Tibial nerve (tissue), 4 donors: ENCODE data around the gene CNOT6. TPM values are rescaled to one million over a fixed set of nuclear protein-coding genes. Genes with fewer than 3 reads are reported as not detected.

Source experiments
- DNase-seq, 2 donors: peaks; one replicate each; pipeline ENCODE4 v3.0.0-alpha.2; 2019; ENCODE audit warnings: low spot score in 2 of 2
- H3K27ac ChIP-seq, 4 donors: fragments of 200-600 bp; sonication (generic) in 3 of 4; one replicate each; pipeline ENCODE4 v1.5.1; 2017 to 2019; ENCODE audit warnings: mild to moderate bottlenecking in 1 of 4
- H3K27me3 ChIP-seq, 2 donors: fragments of 200-600 bp; sonication (generic) in 1 of 2; one replicate each; pipeline versions ENCODE4 v1.5.1 to v1.6.0; 2017 to 2019
- H3K36me3 ChIP-seq, 3 donors: fragments of 200-600 bp; sonication (generic); one replicate each; pipeline ENCODE4 v1.5.1; 2018 to 2019
- H3K4me1 ChIP-seq, 4 donors: fragments of 200-600 bp; sonication (generic) in 3 of 4; one replicate each; pipeline ENCODE4 v1.5.1; 2017 to 2019
- H3K4me3 ChIP-seq, 4 donors: fragments of 200-600 bp; sonication (generic) in 3 of 4; one replicate each; pipeline ENCODE4 v1.5.1; 2017 to 2019; ENCODE audit warnings: mild to moderate bottlenecking in 1 of 4, moderate library complexity in 1 of 4
- H3K9me3 ChIP-seq, 4 donors: fragments of 200-600 bp; sonication (generic) in 3 of 4; one replicate each; pipeline ENCODE4 v1.5.1; 2017 to 2019
- CTCF ChIP-seq, 5 experiments: fragments of 200-600 bp in 3 of 5; fragments of 450-650 bp in 2 of 5; sonication (generic) in 3 of 5; IDR thresholded peaks; one replicate each; pipeline ENCODE4 v1.5.1; 2016 to 2019; ENCODE audit warnings: antibody characterized with exemption in 5 of 5, mild to moderate bottlenecking in 3 of 5, moderate library complexity in 2 of 5
- EP300 ChIP-seq, 2 donors: sonication (generic); formaldehyde crosslinking; IDR thresholded peaks; one replicate each; pipeline ENCODE4 v1.6.1; 2017; ENCODE audit warnings: antibody characterized with exemption in 2 of 2, mild to moderate bottlenecking in 1 of 2
- POLR2A ChIP-seq, 2 donors: fragments of 450-650 bp; IDR thresholded peaks; one replicate each; pipeline ENCODE4 v1.6.1; 2017; ENCODE audit warnings: antibody characterized with exemption in 2 of 2, mild to moderate bottlenecking in 2 of 2, moderate library complexity in 2 of 2
- WGBS, 2 donors: methylation state at CpG; one replicate each; pipeline ENCODE4 v1.1.5; 2018; 5-methylcytosine and 5-hydroxymethylcytosine counted together
- total RNA-seq, 4 donors: library from RNA; depleted of rRNA; stranded (reverse); fragments of >200 nt; gene quantifications; one replicate each; pipeline ENCODE4 v1.1.0, GENCODE V29; 2016

Gene CNOT6
- total RNA-seq, 4 donors from 2014 or later, result 14.0 to 18.0 (median 15.5) TPM

GRCh38 chr5:180592176-180592575 is 98.0 kb downstream of the CNOT6 start:
- Histone ChIP-seq H3K27ac (no peak overlapping the region), H3K27me3 (peaks cover 0 to 50% of the 10 kb centered on the region in 2 donors), H3K4me3 (no peak overlapping the region), H3K4me1 (peaks cover 0 to 22% (median 2%) of the 10 kb centered on the region in 4 donors), H3K9me3 (no peaks in the 10 kb centered on the region), H3K36me3 (no peaks in the 10 kb centered on the region)
- TF ChIP-seq EP300 (IDR thresholded peaks at IDR 0.05) (no peak), POLR2A (IDR thresholded peaks at IDR 0.05) (no peak), CTCF (IDR thresholded peaks at IDR 0.05) (no peak)
- no peak for DNase-seq
- WGBS, 2 donors, result 77 to 80% methylated on average over 10 of the region's 10 CpGs

- H3K9me3 ChIP-seq, result no peaks in the 10 kb centered on the region
- peaks cover 0 to 22% (median 2%) of the 10 kb centered on the region in 4 donors for H3K4me1 ChIP-seq
- DNase-seq, result no peak
- peaks cover 0 to 46% of the 10 kb centered on the region in 2 donors for H3K27me3 ChIP-seq
- no peaks in the 10 kb centered on the region for H3K36me3 ChIP-seq
- TF ChIP-seq CTCF (IDR thresholded peaks at IDR 0.05), result no peak
- no peak for TF ChIP-seq POLR2A (IDR thresholded peaks at IDR 0.05)
- TF ChIP-seq EP300 (IDR thresholded peaks at IDR 0.05), result no peak
- 86 to 91% methylated on average over 17 to 19 of the region's 19 CpGs for WGBS, 2 donors
- H3K27ac ChIP-seq, result no peak overlapping the region
- H3K4me3 ChIP-seq, result no peak overlapping the region
These were observed 99.4 kb downstream of the CNOT6 start for GRCh38 chr5:180593446-180594206.

DNA sequence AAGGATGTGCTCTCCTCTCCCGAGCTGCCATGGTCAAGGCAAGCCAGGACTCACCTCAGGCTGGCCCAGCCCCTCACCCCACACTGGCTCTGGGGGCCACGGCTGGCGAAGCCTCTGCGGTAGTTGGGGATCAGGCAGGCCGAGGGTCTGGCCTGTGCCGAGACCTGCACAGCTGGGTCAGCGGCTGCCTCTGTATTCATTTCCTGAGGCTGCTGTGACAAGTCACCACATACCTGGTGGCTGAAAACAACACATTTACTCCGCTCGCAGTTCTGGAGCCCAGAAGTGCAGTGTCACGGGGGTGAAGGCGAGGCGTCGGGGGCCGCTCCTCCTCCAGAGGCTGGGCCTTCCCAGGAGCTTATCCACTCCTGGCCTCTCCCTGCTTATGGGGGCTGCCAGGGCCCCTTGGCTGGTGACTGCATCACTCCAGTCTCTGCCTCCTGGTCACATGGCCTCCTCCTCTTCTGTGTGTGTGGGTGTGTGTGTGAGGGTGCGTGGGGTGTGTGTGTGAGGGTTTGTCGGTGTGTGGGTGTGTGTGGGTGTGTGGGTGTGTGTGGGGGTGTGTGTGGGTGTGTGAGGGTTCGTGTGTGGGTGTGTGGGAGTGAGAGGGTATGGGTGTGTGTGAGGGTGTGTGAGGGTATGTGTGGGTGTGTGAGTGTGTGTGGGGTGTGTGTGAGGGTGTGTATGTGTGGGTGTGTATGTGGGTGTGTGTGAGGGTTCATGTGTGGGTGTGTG is 100.3 kb downstream of the CNOT6 start:
- H3K36me3 ChIP-seq, result no peaks in the 10 kb centered on the region
- H3K27ac ChIP-seq, result no peak overlapping the region
- no peak overlapping the region for H3K4me3 ChIP-seq
- peaks cover 0 to 38% of the 10 kb centered on the region in 2 donors for H3K27me3 ChIP-seq
- WGBS, 2 donors, result 61 to 81% methylated on average over 10 to 14 of the region's 17 CpGs
- H3K9me3 ChIP-seq, result no peaks in the 10 kb centered on the region
- no peak for TF ChIP-seq CTCF (IDR thresholded peaks at IDR 0.05)
- H3K4me1 ChIP-seq, result peaks cover 0 to 22% (median 2%) of the 10 kb centered on the region in 4 donors
- no peak for DNase-seq

GRCh38 chr5:180595046-180595379 is 100.8 kb downstream of the CNOT6 start:
- TF ChIP-seq POLR2A (IDR thresholded peaks at IDR 0.05), result no peak
- TF ChIP-seq CTCF (IDR thresholded peaks at IDR 0.05), result no peak
- DNase-seq, result no peak
- no peak overlapping the region for H3K27ac ChIP-seq
- peaks cover 0 to 32% of the 10 kb centered on the region in 2 donors for H3K27me3 ChIP-seq
- WGBS, 2 donors, result 47 to 82% methylated on average over 2 of the region's 2 CpGs
- H3K9me3 ChIP-seq, result no peaks in the 10 kb centered on the region
- peaks cover 0 to 20% (median 2%) of the 10 kb centered on the region in 4 donors for H3K4me1 ChIP-seq
- no peak overlapping the region for H3K4me3 ChIP-seq
- no peaks in the 10 kb centered on the region for H3K36me3 ChIP-seq
